ENCODE data around the gene CDC25A. TPM values are rescaled to one million over a fixed set of nuclear protein-coding genes. Genes with fewer than 3 reads are reported as not detected.

The CDC25A gene
- total RNA-seq, 4 donors from 2014 or later = 0.33 to 1.3 (median 0.97) TPM; not detected in 1

DNA sequence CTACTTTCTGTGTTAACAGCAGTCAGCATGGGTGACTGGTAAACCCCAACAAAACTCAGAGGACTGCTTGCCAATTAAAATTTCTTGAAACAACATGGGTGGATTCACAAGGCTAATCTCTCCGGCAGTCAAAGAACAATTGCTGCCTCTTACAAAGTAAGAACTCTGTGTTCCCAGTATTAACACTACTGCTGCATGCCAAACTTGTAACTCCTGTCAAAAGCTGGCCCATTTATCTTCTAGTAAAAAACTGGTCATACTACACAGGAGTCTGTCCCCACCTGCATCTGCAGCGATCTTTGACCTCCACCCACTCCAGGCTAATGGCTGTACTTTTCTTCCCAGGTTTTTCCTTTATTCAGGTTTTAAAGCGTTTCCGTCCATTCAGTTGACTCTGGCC lies 44.0 kb upstream of the CDC25A start:
- WGBS = 79% methylated on average over 4 of the region's 4 CpGs
- DNase-seq (ENCODE audit: extremely low spot score) = no peak
- intact Hi-C loops (cut with DNase I) = no loop called here
- Histone ChIP-seq H3K9me3 (no peaks in the 10 kb centered on the region), H3K4me1 (peaks cover 9 to 20% (median 15%) of the 10 kb centered on the region in 4 donors), H3K36me3 (no peaks in the 10 kb centered on the region), H3K27ac (replicated peaks in 1 of 4) (peak overlapping the region in 3 of 4 donors; percentile 12 to 29 (median 28)), H3K27me3 (no peaks in the 10 kb centered on the region), H3K4me3 (no peak overlapping the region)
- TF ChIP-seq EP300 (IDR thresholded peaks at IDR 0.05) = no peak
- TF ChIP-seq POLR2A (IDR thresholded peaks at IDR 0.05; ENCODE audit: low read depth) = no peak
- no peak for TF ChIP-seq POLR2AphosphoS5 (IDR thresholded peaks at IDR 0.05)
- TF ChIP-seq CTCF (IDR thresholded peaks at IDR 0.05) = no peak

DNA sequence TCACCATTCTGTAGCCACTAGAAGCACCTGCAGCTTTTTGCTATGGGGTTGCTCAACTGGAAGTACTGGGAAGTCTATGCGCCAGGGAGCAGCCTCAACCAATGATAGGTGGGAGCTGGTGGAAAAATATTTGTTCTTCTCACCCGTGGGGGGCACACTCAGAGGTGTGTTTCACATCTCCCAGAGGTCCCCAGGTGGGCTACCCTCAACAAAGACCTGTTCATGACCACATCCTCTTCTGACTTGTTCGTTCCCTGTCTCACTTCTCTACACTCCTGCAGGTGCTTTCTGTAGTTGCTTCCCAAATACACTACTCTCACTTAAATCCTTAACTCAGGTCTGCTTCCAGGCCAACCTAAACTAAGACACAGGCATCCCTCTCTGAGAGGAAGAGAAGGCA lies 38.7 kb upstream of the CDC25A start:
- Histone ChIP-seq H3K27me3 (no peaks in the 10 kb centered on the region), H3K27ac (replicated peaks in 1 of 4) (no peak overlapping the region), H3K4me3 (no peak overlapping the region), H3K4me1 (peaks cover 0 to 7% (median 3%) of the 10 kb centered on the region in 4 donors), H3K9me3 (no peaks in the 10 kb centered on the region), H3K36me3 (no peaks in the 10 kb centered on the region)
- no peak for TF ChIP-seq CTCF (IDR thresholded peaks at IDR 0.05)
- TF ChIP-seq POLR2A (IDR thresholded peaks at IDR 0.05; ENCODE audit: low read depth) = no peak
- no peak for TF ChIP-seq EP300 (IDR thresholded peaks at IDR 0.05)
- TF ChIP-seq POLR2AphosphoS5 (IDR thresholded peaks at IDR 0.05) = no peak
- DNase-seq (ENCODE audit: extremely low spot score) = no peak
- WGBS = 40% methylated on average over 3 of the region's 3 CpGs
- intact Hi-C loops (cut with DNase I) = no loop called here

DNA sequence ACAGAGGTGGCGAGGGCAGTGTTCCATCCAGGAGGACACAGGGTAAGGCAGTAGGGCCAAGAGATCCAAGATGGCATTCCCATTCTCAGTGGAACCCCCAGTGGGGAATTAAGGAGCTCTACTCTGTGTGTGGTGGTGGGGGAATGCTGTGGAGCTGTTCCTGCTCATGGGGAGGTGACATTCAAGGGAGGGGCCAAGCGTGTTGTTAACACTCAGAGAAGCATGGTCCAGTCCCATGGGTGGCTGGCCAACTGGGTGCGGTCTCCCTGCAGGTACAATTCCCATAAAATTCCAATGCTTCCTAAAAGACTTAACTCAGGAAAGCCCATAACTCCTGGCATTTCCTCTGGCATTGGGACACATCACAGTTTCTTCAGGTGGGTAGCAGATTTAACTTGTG lies 37.4 kb upstream of the CDC25A start:
- DNase-seq (ENCODE audit: extremely low spot score) = no peak
- TF ChIP-seq CTCF (IDR thresholded peaks at IDR 0.05) (no peak), EP300 (IDR thresholded peaks at IDR 0.05) (no peak), POLR2AphosphoS5 (IDR thresholded peaks at IDR 0.05) (no peak), POLR2A (IDR thresholded peaks at IDR 0.05; ENCODE audit: low read depth) (no peak)
- intact Hi-C loops (cut with DNase I) = no loop called here
- Histone ChIP-seq H3K4me3 (no peak overlapping the region), H3K9me3 (no peaks in the 10 kb centered on the region), H3K27ac (replicated peaks in 1 of 4) (no peak overlapping the region), H3K4me1 (peaks cover 0 to 5% (median 0%) of the 10 kb centered on the region in 4 donors), H3K36me3 (no peaks in the 10 kb centered on the region), H3K27me3 (no peaks in the 10 kb centered on the region)
- WGBS = 88% methylated on average over 3 of the region's 3 CpGs

DNA sequence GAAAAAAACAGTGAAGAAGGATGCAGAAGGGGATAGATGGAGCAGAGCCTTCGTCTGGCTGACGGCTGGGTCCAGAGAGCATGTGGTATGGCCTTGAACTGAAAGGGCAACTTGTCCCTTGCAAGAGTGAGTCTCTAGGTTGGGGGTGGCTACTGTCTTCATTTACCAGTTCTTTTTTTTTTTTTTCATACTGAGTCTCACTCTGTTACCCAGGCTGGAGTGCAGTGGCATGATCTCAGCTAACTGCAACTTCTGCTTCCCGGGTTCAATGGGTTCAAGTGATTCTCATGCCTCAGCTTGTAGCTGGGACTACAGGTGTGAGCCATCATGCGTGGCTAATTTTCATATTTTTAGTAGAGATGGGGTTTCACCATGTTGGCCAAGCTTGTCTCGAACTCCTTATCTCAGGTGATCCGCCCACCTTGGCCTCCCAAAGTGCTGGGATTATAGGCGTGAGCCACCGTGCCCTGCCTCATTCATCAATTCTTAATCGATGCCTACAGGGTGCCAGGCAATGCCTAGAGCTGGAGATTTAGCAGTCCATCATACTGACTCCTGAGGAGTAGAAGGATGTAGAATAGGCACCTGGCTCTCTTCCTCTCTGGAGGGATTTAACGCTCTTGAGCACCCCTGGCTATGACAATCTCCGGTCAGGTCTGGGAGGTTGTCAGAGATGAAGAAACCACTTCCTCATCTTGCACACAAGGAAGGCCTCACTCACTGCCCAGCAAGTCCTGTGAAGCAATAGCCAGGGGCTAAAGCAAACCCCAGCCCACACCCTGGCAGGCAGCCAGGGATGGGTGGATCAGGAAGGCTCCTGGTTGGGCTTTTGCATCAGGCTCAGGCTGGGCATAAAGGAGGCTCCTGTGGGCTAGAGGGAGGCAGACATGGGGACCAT lies 34.6 kb upstream of the CDC25A start, which contains the start of gene CAMP:
TSS of gene CAMP (plus strand) at position 880 of the 898 bp plus-strand sequence. CDS start at position 897, 17 bp downstream.
- 84% methylated on average over 11 of the region's 11 CpGs for WGBS
- H3K4me3 ChIP-seq = no peak within 1 kb of the TSS
- H3K4me1 ChIP-seq = peaks cover 0 to 6% (median 0%) of the 10 kb centered on the region in 4 donors
- H3K36me3 ChIP-seq = no peaks in the 10 kb centered on the region
- no peak within 1 kb of the TSS for H3K27ac ChIP-seq (replicated peaks in 1 of 4)
- no peak for TF ChIP-seq POLR2AphosphoS5 (IDR thresholded peaks at IDR 0.05)
- no peaks in the 10 kb centered on the region for H3K27me3 ChIP-seq
- H3K9me3 ChIP-seq = no peaks in the 10 kb centered on the region
- no peak for DNase-seq (ENCODE audit: extremely low spot score)
- intact Hi-C loops (cut with DNase I) = no loop called here

- no peaks in the 10 kb centered on the region for H3K27me3 ChIP-seq
- H3K4me1 ChIP-seq = peaks cover 5 to 23% (median 9%) of the 10 kb centered on the region in 4 donors
- no peak for DNase-seq (ENCODE audit: extremely low spot score)
- H3K4me3 ChIP-seq = no peak overlapping the region
- H3K27ac ChIP-seq (replicated peaks in 1 of 4) = no peak overlapping the region
- intact Hi-C loops (cut with DNase I) = no loop called here
- no peaks in the 10 kb centered on the region for H3K9me3 ChIP-seq
- 100% methylated on average over 4 of the region's 9 CpGs for WGBS
- TF ChIP-seq POLR2A (IDR thresholded peaks at IDR 0.05; ENCODE audit: low read depth) = no peak
- no peak for TF ChIP-seq POLR2AphosphoS5 (IDR thresholded peaks at IDR 0.05)
- no peak for TF ChIP-seq EP300 (IDR thresholded peaks at IDR 0.05)
- TF ChIP-seq CTCF (IDR thresholded peaks at IDR 0.05) = no peak
- H3K36me3 ChIP-seq = no peaks in the 10 kb centered on the region
Observed at GRCh38 chr3:48220746-48221145, 32.5 kb upstream of the CDC25A start.
